ENCODE results near the gene SYNPO2.

- TF ChIP-seq CTCF (IDR thresholded peaks at IDR 0.05; ENCODE audit: control extremely low read depth in 1 of 3, insufficient read depth in 1 of 3, low read depth in 1 of 3, low read length in 3 of 3): no peak
- TF ChIP-seq HDAC2 (IDR thresholded peaks at IDR 0.05; ENCODE audit: borderline replicate concordance in 1 of 2, low read depth in 2 of 2, low read length in 2 of 2): no peak
- no peak for TF ChIP-seq JUN (IDR thresholded peaks at IDR 0.05; ENCODE audit: low read depth, low read length)
- TF ChIP-seq YY1 (IDR thresholded peaks at IDR 0.05; ENCODE audit: low read depth, low read length): no peak
- TF ChIP-seq TBP (IDR thresholded peaks at IDR 0.05; ENCODE audit: low read depth, low read length): no peak
- TF ChIP-seq EP300 (IDR thresholded peaks at IDR 0.05; ENCODE audit: borderline replicate concordance in 1 of 2, low read depth in 2 of 2, low read length in 2 of 2): no peak
- no peak for TF ChIP-seq GABPA (IDR thresholded peaks at IDR 0.05; ENCODE audit: borderline replicate concordance, insufficient read depth, low read length)
- TF ChIP-seq SRF (IDR thresholded peaks at IDR 0.05; ENCODE audit: low read depth, low read length): no peak
- TF ChIP-seq CHD2 (IDR thresholded peaks at IDR 0.05; ENCODE audit: low read length): no peak
- TF ChIP-seq, protein P1, sequence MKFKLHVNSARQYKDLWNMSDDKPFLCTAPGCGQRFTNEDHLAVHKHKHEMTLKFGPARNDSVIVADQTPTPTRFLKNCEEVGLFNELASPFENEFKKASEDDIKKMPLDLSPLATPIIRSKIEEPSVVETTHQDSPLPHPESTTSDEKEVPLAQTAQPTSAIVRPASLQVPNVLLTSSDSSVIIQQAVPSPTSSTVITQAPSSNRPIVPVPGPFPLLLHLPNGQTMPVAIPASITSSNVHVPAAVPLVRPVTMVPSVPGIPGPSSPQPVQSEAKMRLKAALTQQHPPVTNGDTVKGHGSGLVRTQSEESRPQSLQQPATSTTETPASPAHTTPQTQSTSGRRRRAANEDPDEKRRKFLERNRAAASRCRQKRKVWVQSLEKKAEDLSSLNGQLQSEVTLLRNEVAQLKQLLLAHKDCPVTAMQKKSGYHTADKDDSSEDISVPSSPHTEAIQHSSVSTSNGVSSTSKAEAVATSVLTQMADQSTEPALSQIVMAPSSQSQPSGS (IDR thresholded peaks at IDR 0.05; ENCODE audit: low read length): no peak
Measured at GRCh38 chr4:118975449-118976192, 87.0 kb downstream of the SYNPO2 start.

All from H1 (cell line).